Measurements from ENCODE around the gene NPHP1.
"Not testable (repeated sequence)": the region's sequence is repeated elsewhere in the genome, so short reads cannot be mapped to it uniquely, and the experiment has no call there.

Gene NPHP1

GRCh38 chr2:110101901-110102803 lies 102.7 kb downstream of the NPHP1 start:
- DNase-seq = no peak

- DNase-seq = no peak
Observed at GRCh38 chr2:110101280-110101844, 103.5 kb downstream of the NPHP1 start.

GRCh38 chr2:110100880-110101279 lies 103.9 kb downstream of the NPHP1 start:
- DNase-seq = not testable (repeated sequence)

- no peak for DNase-seq
Observed at GRCh38 chr2:110100480-110100879, 104.3 kb downstream of the NPHP1 start.

GRCh38 chr2:110099471-110100225 lies 105.2 kb downstream of the NPHP1 start:
- DNase-seq = no peak

GRCh38 chr2:110099038-110099425 lies 105.8 kb downstream of the NPHP1 start:
- DNase-seq = no peak

- no peak for DNase-seq
Observed at GRCh38 chr2:110097506-110098220, 107.2 kb downstream of the NPHP1 start.

- no peak for DNase-seq
Observed at GRCh38 chr2:110095994-110096633, 108.7 kb downstream of the NPHP1 start.

GRCh38 chr2:110094884-110095534 lies 109.8 kb downstream of the NPHP1 start:
- DNase-seq = not testable (repeated sequence)

GRCh38 chr2:110093924-110094323 lies 110.9 kb downstream of the NPHP1 start:
- not testable (repeated sequence) for DNase-seq

- DNase-seq = not testable (repeated sequence)
Observed at GRCh38 chr2:110090164-110090563, 114.6 kb downstream of the NPHP1 start.

GRCh38 chr2:110083757-110084156 lies 121.1 kb downstream of the NPHP1 start:
- DNase-seq = not testable (repeated sequence)

- DNase-seq = not testable (repeated sequence)
Observed at GRCh38 chr2:110083162-110083561, 121.7 kb downstream of the NPHP1 start.

- not testable (repeated sequence) for DNase-seq
Observed at GRCh38 chr2:110078104-110078503, 126.7 kb downstream of the NPHP1 start.

GRCh38 chr2:110075896-110076295 lies 128.9 kb downstream of the NPHP1 start:
- not testable (repeated sequence) for DNase-seq

Measured in NCI-H146 (cell line).